Natural killer cell (primary cell): ENCODE data around the gene PNLIPRP2. TPM values are rescaled to one million over a fixed set of nuclear protein-coding genes. Genes with fewer than 3 reads are reported as not detected.

Experiments used
- ATAC-seq, 3 donors: fragments of 150-1000 bp in 2 of 3; fragments of 200-7000 bp in 1 of 3; cut with Tn5 transposase; 1 replicate in 1 of 3; 2 replicates in 2 of 3; pipeline ENCODE4 v1.10.0; 2021; ENCODE audit warnings: mild to moderate bottlenecking in 2 of 3, moderate library complexity in 2 of 3
- DNase-seq, 2 donors: peaks; one replicate each; pipeline versions ENCODE4 v3.0.0 to v3.0.0-alpha.2; 2013 to 2021; ENCODE audit warnings: mixed read lengths in 1 of 2
- H3K27ac ChIP-seq: one replicate; pipeline ENCODE4 v1.5.1; 2013; ENCODE audit warnings: mild to moderate bottlenecking, low read length
- H3K27me3 ChIP-seq: one replicate; pipeline ENCODE4 v1.6.1; 2013; ENCODE audit warnings: low read length; ENCODE audit not compliant: control insufficient read depth, insufficient read depth
- H3K36me3 ChIP-seq: one replicate; pipeline ENCODE4 v1.6.1; 2013; ENCODE audit warnings: low read length; ENCODE audit not compliant: control insufficient read depth, insufficient read depth
- H3K4me1 ChIP-seq: one replicate; pipeline ENCODE4 v1.6.1; 2013; ENCODE audit warnings: low read length; ENCODE audit not compliant: control insufficient read depth, insufficient read depth
- H3K4me3 ChIP-seq: one replicate; pipeline ENCODE4 v1.5.1; 2013; ENCODE audit warnings: low read length
- H3K9me3 ChIP-seq: one replicate; pipeline ENCODE4 v1.6.1; 2013; ENCODE audit warnings: low read length; ENCODE audit not compliant: control insufficient read depth, insufficient read depth
- H3K27ac Mint-ChIP-seq, 2 donors: one replicate each; pipeline ENCODE4 v1.8.0; 2022; ENCODE audit warnings: mild to moderate bottlenecking in 2 of 2, mixed read lengths in 2 of 2, moderate library complexity in 1 of 2
- H3K27me3 Mint-ChIP-seq, 2 donors: one replicate each; pipeline ENCODE4 v1.8.0; 2022; ENCODE audit warnings: low read depth in 2 of 2, mixed read lengths in 2 of 2
- H3K36me3 Mint-ChIP-seq: one replicate; pipeline ENCODE4 v1.8.0; 2022; ENCODE audit warnings: mixed read lengths
- H3K4me1 Mint-ChIP-seq, 2 donors: one replicate each; pipeline ENCODE4 v1.8.0; 2022; ENCODE audit warnings: mixed read lengths in 2 of 2
- H3K4me3 Mint-ChIP-seq: one replicate; pipeline ENCODE4 v1.8.0; 2022; ENCODE audit warnings: mild to moderate bottlenecking, moderate library complexity, mixed read lengths
- H3K9me3 Mint-ChIP-seq, 2 donors: one replicate each; pipeline ENCODE4 v1.8.0; 2022; ENCODE audit warnings: mixed read lengths in 2 of 2
- WGBS: methylation state at CpG from one replicate; pipeline ENCODE4 v1.1.7; 2013; ENCODE audit warnings: missing lambda C conversion rate; ENCODE audit not compliant: insufficient coverage; 5-methylcytosine and 5-hydroxymethylcytosine counted together
- intact Hi-C: fragments of 100-400 bp; cut with micrococcal nuclease; formaldehyde crosslinking; loops from one replicate; pipeline ENCODE4 v1.14.2; 2022
- total RNA-seq, 4 donors: library from RNA; stranded (reverse); fragments of 120-200 nt in 1 of 4; gene quantifications; one replicate each; pipeline versions ENCODE4 v1.2.3 to v1.2.4, GENCODE V29; 2013 to 2022
- TF ChIP-seq, protein P1 (sequence below): fragments of 200-600 bp; IDR thresholded peaks from one replicate; pipeline ENCODE4 v1.8.0; 2022; ENCODE audit warnings: antibody characterized with exemption

The PNLIPRP2 gene
- total RNA-seq, 3 donors from 2014 or later (not counting 1 experiment from before 2014, with no cell fraction given): not detected

DNA sequence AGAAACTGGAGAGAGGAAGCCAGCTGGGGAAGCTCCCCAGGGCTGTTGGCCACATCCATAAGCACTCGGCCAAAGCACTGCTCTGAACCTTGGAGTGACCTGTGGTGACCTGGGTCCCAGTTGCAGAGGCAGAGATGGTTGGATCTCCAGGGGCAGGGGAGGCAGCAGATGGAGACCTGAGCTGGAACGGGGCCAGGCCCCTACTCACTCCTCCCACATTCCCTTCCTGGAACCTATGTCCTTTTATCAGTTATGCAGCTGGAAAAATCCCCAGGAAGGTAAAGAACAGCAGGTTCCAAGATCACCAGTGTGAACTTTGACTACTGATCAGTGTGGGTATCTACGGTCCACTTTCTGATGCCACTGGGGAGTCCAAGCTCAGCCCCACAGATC lies 9.6 kb upstream of the PNLIPRP2 start:
- TF ChIP-seq, protein P1, sequence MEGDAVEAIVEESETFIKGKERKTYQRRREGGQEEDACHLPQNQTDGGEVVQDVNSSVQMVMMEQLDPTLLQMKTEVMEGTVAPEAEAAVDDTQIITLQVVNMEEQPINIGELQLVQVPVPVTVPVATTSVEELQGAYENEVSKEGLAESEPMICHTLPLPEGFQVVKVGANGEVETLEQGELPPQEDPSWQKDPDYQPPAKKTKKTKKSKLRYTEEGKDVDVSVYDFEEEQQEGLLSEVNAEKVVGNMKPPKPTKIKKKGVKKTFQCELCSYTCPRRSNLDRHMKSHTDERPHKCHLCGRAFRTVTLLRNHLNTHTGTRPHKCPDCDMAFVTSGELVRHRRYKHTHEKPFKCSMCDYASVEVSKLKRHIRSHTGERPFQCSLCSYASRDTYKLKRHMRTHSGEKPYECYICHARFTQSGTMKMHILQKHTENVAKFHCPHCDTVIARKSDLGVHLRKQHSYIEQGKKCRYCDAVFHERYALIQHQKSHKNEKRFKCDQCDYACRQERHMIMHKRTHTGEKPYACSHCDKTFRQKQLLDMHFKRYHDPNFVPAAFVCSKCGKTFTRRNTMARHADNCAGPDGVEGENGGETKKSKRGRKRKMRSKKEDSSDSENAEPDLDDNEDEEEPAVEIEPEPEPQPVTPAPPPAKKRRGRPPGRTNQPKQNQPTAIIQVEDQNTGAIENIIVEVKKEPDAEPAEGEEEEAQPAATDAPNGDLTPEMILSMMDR: no peak
- Histone ChIP-seq H3K4me3 (no peak overlapping the region), H3K4me1 (no peaks in the 10 kb centered on the region), H3K36me3 (no peaks in the 10 kb centered on the region), H3K27ac (no peak overlapping the region), H3K9me3 (no peaks in the 10 kb centered on the region), H3K27me3 (no peaks in the 10 kb centered on the region)
- no peaks in the 10 kb centered on the region for H3K36me3 Mint-ChIP-seq
- H3K9me3 Mint-ChIP-seq: peaks cover 0 to 4% of the 10 kb centered on the region in 2 donors
- no peaks in the 10 kb centered on the region for H3K4me1 Mint-ChIP-seq
- WGBS: 77% methylated on average over 3 of the region's 3 CpGs
- H3K27me3 Mint-ChIP-seq: peaks cover 12 to 17% of the 10 kb centered on the region in 2 donors
- ATAC-seq: no peak
- no peak for DNase-seq
- intact Hi-C loops: no loop called here
- no peak overlapping the region for H3K27ac Mint-ChIP-seq
- no peak overlapping the region for H3K4me3 Mint-ChIP-seq

DNA sequence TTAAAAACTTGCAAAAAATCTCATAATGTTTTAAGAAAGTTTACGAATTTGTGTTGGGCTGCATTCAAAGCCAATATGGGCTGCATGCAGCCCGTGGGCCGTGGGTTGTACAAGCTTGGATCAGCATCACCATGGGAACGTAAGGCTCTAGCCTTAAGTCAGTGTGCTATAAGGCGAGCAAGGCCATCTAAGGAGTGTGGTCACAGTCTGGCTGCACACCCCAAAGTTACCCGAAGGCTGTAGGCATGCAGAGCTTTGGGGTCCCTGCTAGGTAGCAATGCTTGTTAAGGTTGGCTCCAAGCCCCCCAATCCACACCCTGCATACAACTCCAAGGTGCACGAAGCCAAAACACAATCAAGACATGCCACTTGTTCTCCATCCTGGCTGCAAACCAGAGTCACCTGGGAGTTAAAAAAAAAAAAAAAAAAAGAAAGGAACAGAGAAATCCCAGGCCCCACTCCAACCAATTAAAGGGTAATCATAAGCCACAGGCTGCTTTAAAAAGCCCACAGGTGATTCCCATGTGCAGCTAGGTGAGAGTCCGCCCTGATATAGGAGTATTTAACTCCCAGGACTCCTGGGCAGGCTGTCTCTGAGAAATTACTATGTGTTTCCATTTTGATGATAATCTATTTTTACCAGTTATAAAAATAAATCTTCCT lies 8.5 kb upstream of the PNLIPRP2 start:
- Histone ChIP-seq H3K27me3 (no peaks in the 10 kb centered on the region), H3K4me3 (no peak overlapping the region), H3K9me3 (no peaks in the 10 kb centered on the region), H3K4me1 (no peaks in the 10 kb centered on the region), H3K36me3 (no peaks in the 10 kb centered on the region), H3K27ac (no peak overlapping the region)
- ATAC-seq (no peak), DNase-seq (no peak)
- H3K27ac Mint-ChIP-seq: no peak overlapping the region
- H3K4me1 Mint-ChIP-seq: no peaks in the 10 kb centered on the region
- intact Hi-C loops: no loop called here
- 88% methylated on average over 6 of the region's 8 CpGs for WGBS
- H3K36me3 Mint-ChIP-seq: no peaks in the 10 kb centered on the region
- peaks cover 12 to 17% of the 10 kb centered on the region in 2 donors for H3K27me3 Mint-ChIP-seq
- peaks cover 0 to 4% of the 10 kb centered on the region in 2 donors for H3K9me3 Mint-ChIP-seq
- H3K4me3 Mint-ChIP-seq: no peak overlapping the region
- TF ChIP-seq, protein P1: no peak

DNA sequence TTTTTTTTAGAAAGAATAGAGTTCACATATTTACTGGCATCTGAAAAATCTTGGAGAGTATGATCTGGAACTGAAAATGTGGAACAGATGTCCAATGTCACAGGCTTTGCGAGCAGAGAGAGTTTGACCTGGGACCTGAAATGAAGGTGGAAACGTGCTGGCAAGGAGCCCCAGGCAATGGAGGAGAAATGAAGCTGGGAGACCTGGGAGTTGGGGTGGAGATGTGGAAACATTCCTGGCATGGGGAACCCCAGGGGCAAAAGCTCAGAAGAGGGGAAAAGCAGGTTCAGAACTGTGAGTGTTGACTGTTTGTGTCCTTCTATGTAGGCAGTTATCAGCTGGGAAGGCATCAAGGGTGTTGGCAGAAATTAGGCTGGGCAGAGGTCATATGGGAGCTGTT lies 7.3 kb upstream of the PNLIPRP2 start:
- Histone ChIP-seq H3K4me1 (no peaks in the 10 kb centered on the region), H3K36me3 (no peaks in the 10 kb centered on the region), H3K4me3 (no peak overlapping the region), H3K27me3 (no peaks in the 10 kb centered on the region), H3K9me3 (no peaks in the 10 kb centered on the region), H3K27ac (no peak overlapping the region)
- TF ChIP-seq, protein P1: no peak
- Mint-ChIP-seq H3K4me3 (no peak overlapping the region), H3K4me1 (no peaks in the 10 kb centered on the region), H3K27me3 (peaks cover 11 to 17% of the 10 kb centered on the region in 2 donors), H3K27ac (no peak overlapping the region), H3K9me3 (peaks cover 0 to 4% of the 10 kb centered on the region in 2 donors), H3K36me3 (no peaks in the 10 kb centered on the region)
- intact Hi-C loops: no loop called here
- DNase-seq (no peak), ATAC-seq (no peak)
- WGBS: 85% methylated on average over 2 of the region's 2 CpGs

DNA sequence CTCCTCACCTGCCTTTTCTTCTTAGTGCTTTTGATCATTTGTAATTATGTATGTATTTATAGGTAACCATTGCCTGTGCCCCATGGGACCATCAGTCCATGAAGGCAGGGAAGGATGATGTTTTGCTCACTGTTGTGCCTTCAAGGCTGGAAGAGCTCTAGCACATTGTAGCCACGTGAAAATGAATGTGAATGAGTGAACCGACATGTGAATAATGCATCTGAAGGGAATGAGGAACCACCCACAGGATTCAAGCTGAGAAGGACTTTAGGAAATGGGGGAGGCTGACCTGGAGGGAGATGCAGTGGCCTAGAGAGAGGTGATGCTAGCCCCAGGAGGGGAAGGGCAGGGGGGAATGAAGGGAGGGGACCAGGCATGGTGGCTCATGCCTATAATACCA lies 6.0 kb upstream of the PNLIPRP2 start:
- WGBS: 44% methylated on average over 2 of the region's 2 CpGs
- intact Hi-C loops: no loop called here
- Mint-ChIP-seq H3K9me3 (peaks cover 0 to 4% of the 10 kb centered on the region in 2 donors), H3K27ac (no peak overlapping the region), H3K4me3 (no peak overlapping the region), H3K36me3 (no peaks in the 10 kb centered on the region), H3K27me3 (peaks cover 5 to 11% of the 10 kb centered on the region in 2 donors), H3K4me1 (no peaks in the 10 kb centered on the region)
- Histone ChIP-seq H3K4me3 (no peak overlapping the region), H3K27me3 (no peaks in the 10 kb centered on the region), H3K9me3 (no peaks in the 10 kb centered on the region), H3K4me1 (no peaks in the 10 kb centered on the region), H3K27ac (no peak overlapping the region), H3K36me3 (no peaks in the 10 kb centered on the region)
- TF ChIP-seq, protein P1: no peak
- ATAC-seq (no peak), DNase-seq (no peak)
